Activated naive CD8-positive, alpha-beta T cell treated with anti-CD3 and anti-CD28 coated beads, Interleukin-2, amount 10 ng/mL, durations not matched to agents 7 days and 5 days (primary cell): ENCODE measurements around the gene PSMD2. TPM values are rescaled to one million over a fixed set of nuclear protein-coding genes. Genes with fewer than 3 reads are reported as not detected.

Experiments
- ATAC-seq: fragments of 150-1000 bp; cut with Tn5 transposase; one replicate; pipeline ENCODE4 v1.10.0; 2021; ENCODE audit warnings: low read depth, moderate library complexity
- POLR2A ChIA-PET: fragments of 350-600 bp; sonication (Branson Sonifier 250); formaldehyde crosslinking; loops from one replicate; lab custom pipeline; 2021; ENCODE audit warnings: antibody characterized with exemption; lab: Charles Lee
- DNase-seq: peaks from one replicate; pipeline ENCODE4 v3.0.0; 2021
- H3K27ac Mint-ChIP-seq: one replicate; pipeline ENCODE4 v1.8.0; 2022; ENCODE audit warnings: mild to moderate bottlenecking, mixed read lengths
- H3K27me3 Mint-ChIP-seq: one replicate; pipeline ENCODE4 v1.8.0; 2022; ENCODE audit warnings: mild to moderate bottlenecking, moderate library complexity, mixed read lengths
- H3K36me3 Mint-ChIP-seq: one replicate; pipeline ENCODE4 v1.8.0; 2021; ENCODE audit warnings: mild to moderate bottlenecking, mixed read lengths
- H3K4me1 Mint-ChIP-seq: one replicate; pipeline ENCODE4 v1.8.0; 2021; ENCODE audit warnings: mixed read lengths
- H3K4me3 Mint-ChIP-seq: one replicate; pipeline ENCODE4 v1.8.0; 2022; ENCODE audit warnings: mild to moderate bottlenecking, moderate library complexity, mixed read lengths
- H3K9me3 Mint-ChIP-seq: one replicate; pipeline ENCODE4 v1.8.0; 2021; ENCODE audit warnings: mixed read lengths
- total RNA-seq, 2 experiments: library from RNA; stranded (reverse); gene quantifications; one replicate each; pipeline ENCODE4 v1.2.3, GENCODE V29; 2021

PSMD2 gene
- total RNA-seq, 2 experiments from 2014 or later: 171 to 172 TPM

DNA sequence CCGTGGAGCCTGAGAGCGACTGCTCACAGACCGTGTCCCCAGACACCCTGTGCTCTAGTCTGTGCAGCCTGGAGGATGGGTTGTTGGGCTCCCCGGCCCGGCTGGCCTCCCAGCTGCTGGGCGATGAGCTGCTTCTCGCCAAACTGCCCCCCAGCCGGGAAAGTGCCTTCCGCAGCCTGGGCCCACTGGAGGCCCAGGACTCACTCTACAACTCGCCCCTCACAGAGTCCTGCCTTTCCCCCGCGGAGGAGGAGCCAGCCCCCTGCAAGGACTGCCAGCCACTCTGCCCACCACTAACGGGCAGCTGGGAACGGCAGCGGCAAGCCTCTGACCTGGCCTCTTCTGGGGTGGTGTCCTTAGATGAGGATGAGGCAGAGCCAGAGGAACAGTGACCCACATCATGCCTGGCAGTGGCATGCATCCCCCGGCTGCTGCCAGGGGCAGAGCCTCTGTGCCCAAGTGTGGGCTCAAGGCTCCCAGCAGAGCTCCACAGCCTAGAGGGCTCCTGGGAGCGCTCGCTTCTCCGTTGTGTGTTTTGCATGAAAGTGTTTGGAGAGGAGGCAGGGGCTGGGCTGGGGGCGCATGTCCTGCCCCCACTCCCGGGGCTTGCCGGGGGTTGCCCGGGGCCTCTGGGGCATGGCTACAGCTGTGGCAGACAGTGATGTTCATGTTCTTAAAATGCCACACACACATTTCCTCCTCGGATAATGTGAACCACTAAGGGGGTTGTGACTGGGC lies 45.7 kb downstream of the PSMD2 start:
- Mint-ChIP-seq H3K36me3 (no peaks in the 10 kb centered on the region), H3K9me3 (no peaks in the 10 kb centered on the region), H3K27me3 (no peaks in the 10 kb centered on the region), H3K4me1 (peaks cover 6% of the 10 kb centered on the region), H3K4me3 (no peak overlapping the region), H3K27ac (no peak overlapping the region)
- no peak for ATAC-seq
- POLR2A ChIA-PET: no interaction called here
- no peak for DNase-seq

DNA sequence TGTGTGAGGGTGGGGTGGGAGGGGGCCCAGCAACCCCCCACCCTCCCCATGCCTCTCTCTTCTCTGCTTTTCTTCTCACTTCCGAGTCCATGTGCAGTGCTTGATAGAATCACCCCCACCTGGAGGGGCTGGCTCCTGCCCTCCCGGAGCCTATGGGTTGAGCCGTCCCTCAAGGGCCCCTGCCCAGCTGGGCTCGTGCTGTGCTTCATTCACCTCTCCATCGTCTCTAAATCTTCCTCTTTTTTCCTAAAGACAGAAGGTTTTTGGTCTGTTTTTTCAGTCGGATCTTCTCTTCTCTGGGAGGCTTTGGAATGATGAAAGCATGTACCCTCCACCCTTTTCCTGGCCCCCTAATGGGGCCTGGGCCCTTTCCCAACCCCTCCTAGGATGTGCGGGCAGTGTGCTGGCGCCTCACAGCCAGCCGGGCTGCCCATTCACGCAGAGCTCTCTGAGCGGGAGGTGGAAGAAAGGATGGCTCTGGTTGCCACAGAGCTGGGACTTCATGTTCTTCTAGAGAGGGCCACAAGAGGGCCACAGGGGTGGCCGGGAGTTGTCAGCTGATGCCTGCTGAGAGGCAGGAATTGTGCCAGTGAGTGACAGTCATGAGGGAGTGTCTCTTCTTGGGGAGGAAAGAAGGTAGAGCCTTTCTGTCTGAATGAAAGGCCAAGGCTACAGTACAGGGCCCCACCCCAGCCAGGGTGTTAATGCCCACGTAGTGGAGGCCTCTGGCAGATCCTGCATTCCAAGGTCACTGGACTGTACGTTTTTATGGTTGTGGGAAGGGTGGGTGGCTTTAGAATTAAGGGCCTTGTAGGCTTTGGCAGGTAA lies 46.5 kb downstream of the PSMD2 start:
- POLR2A ChIA-PET: no interaction called here
- Mint-ChIP-seq H3K36me3 (no peaks in the 10 kb centered on the region), H3K4me3 (no peak overlapping the region), H3K27me3 (no peaks in the 10 kb centered on the region), H3K27ac (no peak overlapping the region), H3K9me3 (no peaks in the 10 kb centered on the region), H3K4me1 (peaks cover 6% of the 10 kb centered on the region)
- ATAC-seq (peak; percentile 50), DNase-seq (no peak)

DNA sequence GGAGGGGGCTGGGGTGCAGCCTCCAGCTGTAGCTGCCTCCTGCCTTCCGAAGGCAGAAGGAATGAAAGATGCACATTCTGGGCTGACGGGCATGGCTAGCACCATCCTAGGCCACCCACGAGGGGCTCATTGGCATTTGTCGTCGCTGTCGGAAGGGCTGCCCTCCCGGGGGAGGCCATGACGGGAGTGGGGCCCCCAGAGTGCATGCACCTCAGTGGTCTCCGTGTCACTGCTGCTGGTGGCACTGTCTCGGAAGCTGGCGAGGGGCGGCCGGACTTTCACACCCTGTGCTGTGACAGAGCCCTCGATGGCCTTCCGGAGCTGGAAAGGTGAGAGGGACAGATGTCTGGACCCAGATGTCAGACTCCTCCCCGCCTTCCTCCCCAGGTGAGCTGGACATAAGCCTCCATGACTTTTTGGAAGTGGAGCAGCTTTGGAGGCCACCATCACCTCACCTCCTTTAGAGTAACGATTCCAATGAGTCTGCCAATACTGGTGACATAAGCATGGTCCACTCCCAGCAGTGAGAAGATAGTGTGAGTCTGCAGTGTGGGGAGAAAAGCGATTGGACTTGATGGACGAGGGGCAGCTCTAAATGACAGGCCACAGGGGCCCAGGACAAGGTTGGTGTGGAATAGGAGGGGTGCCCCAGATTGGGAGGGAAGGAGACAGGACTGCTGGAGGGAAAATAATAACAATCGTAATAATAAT lies 47.6 kb downstream of the PSMD2 start:
- no peak for DNase-seq

DNA sequence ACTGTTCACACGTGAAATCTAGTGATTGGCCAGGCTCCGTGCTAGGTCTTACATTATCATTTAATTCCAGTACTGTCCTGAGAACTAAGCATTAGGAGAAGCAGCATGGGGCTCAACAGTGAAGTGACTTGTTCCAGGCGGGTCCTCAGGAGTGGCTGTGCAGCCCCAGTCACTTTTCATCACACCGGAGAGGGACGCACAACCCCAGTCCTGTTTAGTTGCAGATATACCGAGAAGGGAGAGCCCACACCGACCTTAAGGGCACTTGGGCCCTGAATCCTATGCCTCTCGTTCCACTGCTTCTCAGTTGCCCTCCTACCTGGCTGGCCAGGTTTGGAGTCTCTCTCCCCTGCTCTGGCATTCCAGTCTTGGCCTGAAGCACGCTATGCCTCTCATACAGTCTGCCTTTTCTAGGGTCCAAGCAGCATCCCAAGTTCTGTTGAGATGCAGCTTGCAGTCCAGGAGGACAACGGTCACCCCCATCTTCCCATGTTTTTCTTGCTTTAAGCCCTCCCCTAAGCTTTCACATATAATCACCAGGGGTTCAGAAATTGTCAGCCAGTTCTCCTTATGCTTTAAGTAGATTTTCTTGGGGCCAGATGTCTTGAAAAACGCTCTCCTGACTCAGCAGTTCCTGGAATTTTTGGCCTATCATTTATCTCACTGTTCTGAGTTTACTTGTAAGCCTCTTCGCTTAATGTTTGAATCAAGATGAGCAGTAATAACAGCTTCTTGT lies 48.4 kb downstream of the PSMD2 start:
- POLR2A ChIA-PET: interaction anchor here (0.8 to 2.0 kb wide), 3 partner anchors 12 to 45 kb away, joined by 3 to 5 read pairs (median 4); no protein-coding TSS in a partner anchor
- no peak overlapping the region for H3K4me3 Mint-ChIP-seq

More for the DNA sequence above, 47.6 kb downstream of the PSMD2 start:
- Mint-ChIP-seq H3K27ac (no peak overlapping the region), H3K4me3 (no peak overlapping the region), H3K27me3 (no peaks in the 10 kb centered on the region), H3K9me3 (no peaks in the 10 kb centered on the region), H3K36me3 (no peaks in the 10 kb centered on the region), H3K4me1 (no peaks in the 10 kb centered on the region)
- no peak for ATAC-seq
- POLR2A ChIA-PET: no interaction called here

GRCh38 chr3:184348057-184348382 lies 49.0 kb downstream of the PSMD2 start:
- Mint-ChIP-seq H3K9me3 (no peaks in the 10 kb centered on the region), H3K4me3 (no peak overlapping the region), H3K36me3 (no peaks in the 10 kb centered on the region), H3K27ac (no peak overlapping the region), H3K27me3 (no peaks in the 10 kb centered on the region), H3K4me1 (no peaks in the 10 kb centered on the region)
- POLR2A ChIA-PET: interaction anchor here (0.8 to 2.0 kb wide), 3 partner anchors 12 to 46 kb away, joined by 3 to 5 read pairs (median 4); no protein-coding TSS in a partner anchor
- ATAC-seq: no peak
- DNase-seq: no peak

More for the DNA sequence above, 48.4 kb downstream of the PSMD2 start:
- ATAC-seq: no peak
- Mint-ChIP-seq H3K27ac (no peak overlapping the region), H3K36me3 (no peaks in the 10 kb centered on the region), H3K27me3 (no peaks in the 10 kb centered on the region), H3K9me3 (no peaks in the 10 kb centered on the region), H3K4me1 (no peaks in the 10 kb centered on the region)
- no peak for DNase-seq

GRCh38 chr3:184349563-184350470 lies 50.8 kb downstream of the PSMD2 start:
- ATAC-seq: no peak
- H3K27me3 Mint-ChIP-seq: no peaks in the 10 kb centered on the region
- H3K4me3 Mint-ChIP-seq: no peak overlapping the region
- peaks cover 2% of the 10 kb centered on the region for H3K4me1 Mint-ChIP-seq
- no peak for DNase-seq
- POLR2A ChIA-PET: no interaction called here
- no peaks in the 10 kb centered on the region for H3K9me3 Mint-ChIP-seq
- H3K27ac Mint-ChIP-seq: no peak overlapping the region
- no peaks in the 10 kb centered on the region for H3K36me3 Mint-ChIP-seq

DNA sequence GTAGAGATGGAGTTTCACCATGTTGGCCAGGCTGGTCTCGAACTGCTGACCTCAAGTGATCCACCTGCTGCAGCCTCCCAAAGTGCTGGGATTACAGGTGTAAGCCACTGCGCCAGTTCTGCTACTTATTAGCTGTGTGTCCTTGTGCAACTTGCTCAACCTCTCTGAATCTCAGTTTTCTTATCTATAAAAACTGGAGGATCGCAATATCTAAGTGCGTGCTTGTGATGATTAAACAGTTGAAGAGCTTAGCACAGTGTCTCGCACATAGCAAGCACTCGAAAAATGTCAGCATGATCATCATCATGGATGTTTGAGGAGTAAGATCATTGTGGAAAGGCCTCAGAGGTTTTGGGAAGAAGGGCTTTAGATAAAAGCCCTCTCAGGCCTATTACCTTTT lies 51.6 kb downstream of the PSMD2 start:
- H3K4me1 Mint-ChIP-seq: peaks cover 2% of the 10 kb centered on the region
- no peak overlapping the region for H3K27ac Mint-ChIP-seq
- no peak overlapping the region for H3K4me3 Mint-ChIP-seq
- POLR2A ChIA-PET: no interaction called here
- H3K27me3 Mint-ChIP-seq: no peaks in the 10 kb centered on the region
- ATAC-seq (no peak), DNase-seq (no peak)
- H3K9me3 Mint-ChIP-seq: no peaks in the 10 kb centered on the region
- H3K36me3 Mint-ChIP-seq: no peaks in the 10 kb centered on the region

GRCh38 chr3:184351511-184352148 lies 52.6 kb downstream of the PSMD2 start:
- peaks cover 2% of the 10 kb centered on the region for H3K4me1 Mint-ChIP-seq
- no peak overlapping the region for H3K4me3 Mint-ChIP-seq
- H3K27me3 Mint-ChIP-seq: no peaks in the 10 kb centered on the region
- no peaks in the 10 kb centered on the region for H3K36me3 Mint-ChIP-seq
- DNase-seq (no peak), ATAC-seq (no peak)
- H3K9me3 Mint-ChIP-seq: no peaks in the 10 kb centered on the region
- H3K27ac Mint-ChIP-seq: peak overlapping the region; percentile 24
- POLR2A ChIA-PET: no interaction called here

- ATAC-seq (no peak), DNase-seq (no peak)
- POLR2A ChIA-PET: no interaction called here
- H3K4me1 Mint-ChIP-seq: peaks cover 2% of the 10 kb centered on the region
- peak overlapping the region; percentile 32 for H3K27ac Mint-ChIP-seq
- H3K36me3 Mint-ChIP-seq: no peaks in the 10 kb centered on the region
- no peaks in the 10 kb centered on the region for H3K27me3 Mint-ChIP-seq
- H3K9me3 Mint-ChIP-seq: no peaks in the 10 kb centered on the region
- no peak overlapping the region for H3K4me3 Mint-ChIP-seq
Observed at GRCh38 chr3:184352149-184352785, 53.2 kb downstream of the PSMD2 start.

- Mint-ChIP-seq H3K36me3 (no peaks in the 10 kb centered on the region), H3K4me1 (peaks cover 2% of the 10 kb centered on the region), H3K27ac (no peak overlapping the region), H3K9me3 (no peaks in the 10 kb centered on the region), H3K4me3 (no peak overlapping the region), H3K27me3 (no peaks in the 10 kb centered on the region)
- POLR2A ChIA-PET: interaction anchor here (1.8 kb wide), 1 partner anchor 9 kb away, joined by 6 read pairs; the partner anchor contains the start of genes CLCN2 and POLR2H
- ATAC-seq (no peak), DNase-seq (no peak)
Observed at GRCh38 chr3:184352897-184353545, 54.0 kb downstream of the PSMD2 start.

GRCh38 chr3:184353546-184353941 lies 54.5 kb downstream of the PSMD2 start:
- peaks cover 2% of the 10 kb centered on the region for H3K4me1 Mint-ChIP-seq
- POLR2A ChIA-PET: interaction anchor here (1.8 kb wide), 1 partner anchor 8 kb away, joined by 6 read pairs; the partner anchor contains the start of genes CLCN2 and POLR2H
- no peaks in the 10 kb centered on the region for H3K36me3 Mint-ChIP-seq
- H3K27ac Mint-ChIP-seq: peak overlapping the region; percentile 48
- no peak overlapping the region for H3K4me3 Mint-ChIP-seq
- ATAC-seq (no peak), DNase-seq (no peak)
- H3K9me3 Mint-ChIP-seq: no peaks in the 10 kb centered on the region
- no peaks in the 10 kb centered on the region for H3K27me3 Mint-ChIP-seq
